ENCODE measurements around the gene PCDHA1. TPM values are rescaled to one million over a fixed set of nuclear protein-coding genes. Genes with fewer than 3 reads are reported as not detected.

PCDHA1 gene
- total RNA-seq, result under 0.01 TPM in 1 of 2 replicates, not detected in the other

GRCh38 chr5:140785905-140786686 lies at the start of gene PCDHA1:
PCDHA1 (plus strand) TSS chr5:140786140.

GRCh38 chr5:140794595-140795258 lies 8.8 kb downstream of the PCDHA1 start, which contains the start of gene PCDHA2:
PCDHA2 (plus strand) TSS chr5:140794852.

GRCh38 chr5:140800816-140801493 lies 15.0 kb downstream of the PCDHA1 start, which contains the start of gene PCDHA3:
PCDHA3 (plus strand) TSS chr5:140801057.

GRCh38 chr5:140806834-140807775 lies 21.2 kb downstream of the PCDHA1 start, which contains the start of gene PCDHA4:
PCDHA4 (plus strand) TSS chr5:140807068.

GRCh38 chr5:140821375-140822280 lies 35.7 kb downstream of the PCDHA1 start, which contains the start of gene PCDHA5:
PCDHA5 (plus strand) TSS chr5:140821613.

GRCh38 chr5:140827704-140828361 lies 41.9 kb downstream of the PCDHA1 start, which contains the start of gene PCDHA6:
PCDHA6 (plus strand) TSS chr5:140827960; CDS start chr5:140828092, 132 bp downstream.

GRCh38 chr5:140833993-140834392 lies 48.1 kb downstream of the PCDHA1 start, which contains the start of gene PCDHA7:
PCDHA7 (plus strand) TSS chr5:140834269; CDS start chr5:140834384, 115 bp downstream.

GRCh38 chr5:140840978-140841962 lies 55.3 kb downstream of the PCDHA1 start, which contains the start of gene PCDHA8:
PCDHA8 (plus strand) TSS chr5:140841187; CDS start chr5:140841322, 135 bp downstream.

GRCh38 chr5:140848139-140849102 lies 62.5 kb downstream of the PCDHA1 start, which contains the start of gene PCDHA9:
PCDHA9 (plus strand) TSS chr5:140848382; CDS start chr5:140848496, 114 bp downstream.

GRCh38 chr5:140855772-140856674 lies 70.1 kb downstream of the PCDHA1 start, which contains the start of gene PCDHA10:
PCDHA10 (plus strand) TSS chr5:140855897; CDS start chr5:140856049, 152 bp downstream.

GRCh38 chr5:140868721-140869554 lies 83.0 kb downstream of the PCDHA1 start, which contains the start of gene PCDHA11:
PCDHA11 (plus strand) TSS chr5:140868957; CDS start chr5:140869104, 147 bp downstream.

GRCh38 chr5:140875085-140876065 lies 89.4 kb downstream of the PCDHA1 start, which contains the start of gene PCDHA12:
PCDHA12 (plus strand) TSS chr5:140875308; CDS start chr5:140875473, 165 bp downstream.

GRCh38 chr5:140881889-140882590 lies 96.1 kb downstream of the PCDHA1 start, which contains the start of gene PCDHA13:
PCDHA13 (plus strand) TSS chr5:140882124; CDS start chr5:140882269, 145 bp downstream.

